Raji (cell line): ENCODE results near the gene ABL2.

ENCODE experiments used
- POLR2A ChIP-seq: IDR thresholded peaks from 2 replicates; pipeline ENCODE4 v1.6.1; 2011; ENCODE audit warnings: low read depth, low read length, control low read depth; ENCODE audit not compliant: insufficient read depth

ABL2 gene

DNA sequence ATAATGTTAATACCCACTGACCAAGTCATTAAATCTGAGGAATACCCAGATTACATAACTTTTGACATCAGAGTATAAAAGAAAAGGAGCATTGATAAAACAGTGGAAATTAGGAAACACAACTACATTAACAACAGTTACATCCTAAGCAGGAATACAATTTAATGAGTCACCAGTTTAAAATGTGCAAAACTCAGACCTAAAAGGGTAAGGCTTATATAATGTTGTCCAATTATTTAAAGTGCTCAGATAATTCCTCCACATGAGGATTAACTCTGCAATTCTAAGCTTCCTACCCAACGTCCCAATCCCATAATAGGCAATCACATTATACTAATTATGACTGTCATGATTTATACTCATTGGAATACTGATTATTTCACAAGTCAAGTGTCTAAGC is 50.5 kb downstream of the ABL2 start:
- no peak for TF ChIP-seq POLR2A

DNA sequence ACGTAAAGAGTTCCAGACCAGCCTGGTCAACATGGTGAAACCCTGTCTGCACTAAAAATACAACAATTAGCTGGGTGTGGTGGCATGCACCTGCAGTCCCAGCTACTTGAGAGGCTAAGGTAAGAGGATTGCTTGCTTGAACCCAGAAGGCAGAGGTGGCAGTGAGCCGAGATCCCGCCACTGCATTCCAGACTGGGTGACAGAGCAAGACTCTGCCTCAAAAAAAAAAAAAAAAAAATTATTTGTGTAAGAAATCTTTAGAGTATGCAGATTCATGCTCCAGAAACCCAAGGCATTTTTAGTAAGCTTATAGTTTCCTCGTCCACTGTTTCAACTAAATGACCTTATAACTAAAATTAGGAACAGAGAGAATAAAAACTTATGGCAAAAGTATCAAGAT is 51.3 kb downstream of the ABL2 start:
- TF ChIP-seq POLR2A, result no peak

GRCh38 chr1:179177615-179178014 is 51.9 kb downstream of the ABL2 start:
- no peak for TF ChIP-seq POLR2A

GRCh38 chr1:179177182-179177581 is 52.3 kb downstream of the ABL2 start:
- no peak for TF ChIP-seq POLR2A

DNA sequence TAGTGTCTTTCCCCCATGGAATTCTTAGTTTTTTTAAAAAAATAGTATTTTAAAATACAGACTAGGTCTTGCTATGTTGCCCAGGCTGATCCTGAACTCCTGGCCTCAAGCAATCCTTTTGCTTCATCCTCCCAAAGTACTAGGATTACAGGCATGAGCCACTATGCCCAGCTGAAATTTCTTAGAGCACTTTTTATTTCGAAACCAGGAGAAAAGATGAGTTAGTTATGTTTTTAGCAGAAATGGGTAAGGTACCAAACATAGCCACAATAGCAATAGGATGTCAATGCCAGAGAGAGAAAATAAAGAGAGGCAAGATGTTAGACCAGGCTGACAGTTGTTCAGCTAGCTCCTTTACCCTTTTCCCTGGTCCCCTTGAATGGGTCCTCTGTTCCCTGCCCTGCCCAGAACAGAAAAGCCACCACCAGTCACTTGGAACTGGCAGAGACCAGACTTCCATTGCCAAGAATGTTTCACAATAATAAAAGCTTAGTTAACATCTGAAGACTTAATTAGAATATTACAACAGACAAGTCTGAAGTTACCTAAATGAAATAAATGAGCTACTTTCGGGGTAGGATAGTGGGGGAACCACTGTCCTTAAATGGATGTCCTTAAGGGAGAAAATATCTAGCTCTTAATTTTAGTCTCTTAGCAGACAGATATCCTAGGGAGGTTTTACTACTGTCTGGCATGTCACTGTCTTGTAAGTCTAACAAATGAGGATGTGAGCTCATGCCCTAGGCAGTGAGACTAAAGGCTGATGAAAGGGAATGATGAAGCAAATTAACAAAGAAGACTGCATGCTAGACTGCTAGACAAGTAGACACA is 54.3 kb downstream of the ABL2 start:
- no peak for TF ChIP-seq POLR2A

- no peak for TF ChIP-seq POLR2A
Measured at GRCh38 chr1:179169616-179170467, 59.6 kb downstream of the ABL2 start.

- no peak for TF ChIP-seq POLR2A
Measured at GRCh38 chr1:179168536-179168935, 60.9 kb downstream of the ABL2 start.

DNA sequence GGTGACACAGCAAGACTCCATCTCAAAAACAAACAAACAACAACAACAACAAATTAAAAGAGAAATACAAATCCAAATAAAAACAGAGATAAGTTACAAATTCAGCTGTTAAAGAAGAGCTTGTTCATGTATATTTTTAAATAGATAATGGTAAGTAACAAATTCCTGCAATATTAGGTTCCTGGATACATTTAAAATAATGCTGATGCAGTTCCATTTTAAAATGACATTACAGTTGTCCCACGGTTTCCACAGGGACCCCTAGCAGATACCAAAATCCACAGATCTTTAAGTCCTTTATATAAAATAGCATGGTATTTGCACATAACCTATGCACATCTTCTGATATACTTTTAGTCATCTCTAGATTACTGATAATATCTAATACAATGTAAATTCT is 61.5 kb downstream of the ABL2 start:
- TF ChIP-seq POLR2A, result no peak

GRCh38 chr1:179167418-179167777 is 62.1 kb downstream of the ABL2 start:
- no peak for TF ChIP-seq POLR2A

DNA sequence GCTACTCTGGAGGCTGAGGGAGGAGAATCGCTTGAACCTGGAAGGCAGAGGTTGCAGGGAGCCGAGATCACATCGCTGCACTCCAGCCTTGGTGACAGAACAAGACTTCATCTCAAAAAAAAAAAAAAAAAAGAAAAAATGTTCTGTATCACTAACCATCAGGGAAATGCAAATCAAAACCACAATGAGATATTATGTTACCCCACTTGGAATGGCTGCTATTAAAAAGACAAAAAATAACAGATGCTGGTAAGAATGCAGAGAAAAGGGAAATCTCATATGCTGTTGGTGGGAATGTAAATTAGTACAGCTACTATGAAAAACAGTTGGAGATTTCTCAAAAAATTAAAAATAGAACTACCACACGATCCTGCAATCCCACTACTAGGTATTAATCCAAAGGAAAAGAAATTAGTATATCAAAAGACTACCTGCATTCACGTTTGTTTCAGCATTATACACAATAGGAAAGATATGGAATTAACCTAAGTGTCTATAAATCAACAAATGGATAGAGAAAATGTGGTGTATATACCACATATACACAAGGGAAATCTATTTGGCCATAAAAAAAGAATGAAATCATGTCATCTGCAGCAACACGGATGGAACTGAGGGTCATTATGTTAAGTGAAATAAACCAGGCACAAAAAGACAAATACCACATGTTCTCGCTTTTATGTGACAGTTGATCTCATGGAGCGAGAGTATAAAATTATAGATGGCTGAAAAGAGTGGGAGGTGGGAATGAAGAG is 62.6 kb downstream of the ABL2 start:
- 0 out of 2 replicates have a peak, but pooled peaks have one; percentile 9 for TF ChIP-seq POLR2A

DNA sequence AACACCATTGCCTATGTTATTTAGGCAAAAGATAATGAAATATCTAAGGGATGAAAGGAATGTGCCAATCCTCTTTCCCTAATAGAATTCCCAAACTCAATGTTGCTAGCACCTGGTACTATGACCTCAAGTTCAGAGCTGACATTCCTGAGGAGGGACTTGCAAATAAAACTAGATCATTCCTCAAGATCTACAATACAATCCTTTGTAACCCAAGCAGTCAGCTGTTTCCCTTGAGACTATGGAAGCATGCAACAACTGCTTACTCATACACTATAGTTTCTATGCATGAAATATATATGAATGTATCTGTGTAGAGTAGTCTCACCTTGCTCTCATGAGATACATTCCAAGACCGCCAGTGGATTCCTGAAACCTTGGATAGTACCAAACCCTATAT is 65.0 kb downstream of the ABL2 start:
- TF ChIP-seq POLR2A, result no peak

- TF ChIP-seq POLR2A, result no peak
Measured at GRCh38 chr1:179156708-179157107, 72.8 kb downstream of the ABL2 start.

DNA sequence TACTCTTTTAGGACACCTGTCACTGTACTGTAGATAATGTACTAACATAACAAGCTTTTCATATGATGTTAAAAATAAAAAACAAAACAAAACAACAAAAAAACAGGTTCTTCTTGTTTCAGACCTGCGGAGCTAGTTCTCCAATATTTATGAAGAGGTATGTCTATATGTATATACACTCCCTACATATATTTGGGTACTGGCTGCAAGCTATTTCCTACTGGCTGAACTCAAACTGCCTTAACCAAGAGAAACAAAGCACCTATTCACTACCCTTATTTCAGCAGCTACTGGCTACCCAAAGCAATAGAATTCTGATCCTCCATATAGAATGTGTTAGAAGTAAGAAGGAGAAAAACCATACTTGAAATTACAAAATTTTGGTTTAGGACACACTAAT is 73.5 kb downstream of the ABL2 start:
- TF ChIP-seq POLR2A, result no peak

- no peak for TF ChIP-seq POLR2A
Measured at GRCh38 chr1:179155615-179156014, 73.9 kb downstream of the ABL2 start.

GRCh38 chr1:179154437-179154836 is 75.0 kb downstream of the ABL2 start:
- no peak for TF ChIP-seq POLR2A
